Measurements from ENCODE around the gene KRT6A.

DNA sequence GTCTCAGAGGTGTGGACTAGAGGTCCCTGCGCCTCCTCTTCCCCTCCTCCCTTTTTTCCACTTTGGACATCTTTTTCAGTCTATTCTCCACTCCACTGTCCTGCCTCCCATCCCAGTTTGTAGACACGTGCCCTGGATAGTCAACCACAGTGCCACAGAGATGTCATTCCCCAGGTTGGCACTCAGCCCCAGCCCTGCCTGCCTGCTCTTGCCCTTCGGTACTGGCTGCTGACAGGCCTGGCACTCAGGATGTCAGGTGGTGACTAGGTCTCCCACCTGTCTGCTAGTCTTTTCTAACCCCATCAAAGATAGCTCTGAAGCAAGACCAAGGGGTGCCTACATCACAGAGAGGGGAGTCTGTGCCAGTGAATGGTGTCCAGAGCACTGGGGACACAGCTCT is 44.0 kb upstream of the KRT6A start:
- TF ChIP-seq EZH2 (IDR thresholded peaks at IDR 0.05; ENCODE audit: insufficient read depth, poor library complexity, severe bottlenecking) (no peak), EZH2phosphoT487 (IDR thresholded peaks at IDR 0.05; ENCODE audit: insufficient read depth, low read depth) (no peak)

All from GM23248 (cell line).